K562 (cell line): ENCODE measurements around the gene CPTP. TPM values are rescaled to one million over a fixed set of nuclear protein-coding genes. Genes with fewer than 3 reads are reported as not detected.

Experiments
- ARHGAP35 ChIP-seq: fragments of 450-650 bp; IDR thresholded peaks from 2 replicates; pipeline ENCODE4 v1.6.1; 2018; ENCODE audit not compliant: partially characterized antibody
- CHD4 ChIP-seq: fragments of 200-600 bp; sonication (generic); IDR thresholded peaks from 3 replicates; pipeline ENCODE4 v1.6.1; 2012; ENCODE audit warnings: low read depth, mild to moderate bottlenecking, mixed read lengths, low read length, inconsistent platforms; ENCODE audit not compliant: insufficient read depth, insufficient replicate concordance, poor library complexity, severe bottlenecking
- E2F1 ChIP-seq: sonication (generic); formaldehyde crosslinking; IDR thresholded peaks from 2 replicates; pipeline ENCODE4 v1.8.1; 2023; ENCODE audit warnings: mild to moderate bottlenecking, missing genetic modification reagents, moderate library complexity
- ELK1 ChIP-seq: sonication (generic); formaldehyde crosslinking; IDR thresholded peaks from 2 replicates; pipeline ENCODE4 v1.8.1; 2022; ENCODE audit warnings: missing genetic modification reagents
- ESRRB ChIP-seq: fragments of 250-450 bp; sonication (Bioruptor Pico); IDR thresholded peaks from 2 replicates; pipeline ENCODE4 v1.5.0; 2020; ENCODE audit warnings: mild to moderate bottlenecking, moderate library complexity, borderline replicate concordance
- GABPB1 ChIP-seq: sonication (generic); formaldehyde crosslinking; IDR thresholded peaks from 2 replicates; pipeline ENCODE4 v1.8.0; 2022; ENCODE audit warnings: mild to moderate bottlenecking, missing genetic modification reagents
- HNRNPK ChIP-seq: fragments of 200-400 bp; formaldehyde crosslinking; IDR thresholded peaks from one replicate; pipeline ENCODE4 v1.6.1; 2018; ENCODE audit warnings: mild to moderate bottlenecking, low read depth, low read length; ENCODE audit not compliant: poor library complexity, severe bottlenecking
- HNRNPUL1 ChIP-seq: fragments of 200-400 bp; formaldehyde crosslinking; IDR thresholded peaks from 2 replicates; pipeline ENCODE4 v1.6.1; 2017; ENCODE audit warnings: low read length
- MAFG ChIP-seq: fragments of 450-650 bp; conservative IDR thresholded peaks from 2 replicates; pipeline ENCODE4 v1.6.1; 2016; ENCODE audit warnings: missing genetic modification characterization, missing compliant biosample characterization
- MYBL2 ChIP-seq, 2 experiments: fragments of 450-650 bp in 1 of 2; sonication (generic) in 1 of 2; formaldehyde crosslinking in 1 of 2; IDR thresholded peaks; 2 replicates each; pipeline versions ENCODE4 v1.6.1 to v1.8.1; 2017 to 2022; ENCODE audit warnings: borderline replicate concordance in 1 of 2, inconsistent platforms in 1 of 2, low read depth in 1 of 2, mild to moderate bottlenecking in 1 of 2, missing genetic modification reagents in 1 of 2, moderate library complexity in 1 of 2
- NR2C2 ChIP-seq, 2 experiments: fragments of 200-800 bp in 1 of 2; sonication (Bioruptor generic) in 1 of 2; sonication (generic) in 1 of 2; formaldehyde crosslinking in 1 of 2; IDR thresholded peaks; 2 replicates each; pipeline versions ENCODE4 v1.6.1 to v1.8.0; 2016 to 2022; ENCODE audit warnings: mild to moderate bottlenecking in 1 of 2, missing compliant biosample characterization in 1 of 2, missing genetic modification characterization in 1 of 2, missing genetic modification reagents in 1 of 2
- PHTF2 ChIP-seq: fragments of 250-450 bp; sonication (Bioruptor Pico); IDR thresholded peaks from 2 replicates; pipeline ENCODE4 v1.5.0; 2021; ENCODE audit warnings: mild to moderate bottlenecking
- RAD51 ChIP-seq: fragments of 450-650 bp; IDR thresholded peaks from 2 replicates; pipeline ENCODE4 v1.7.1; 2016; ENCODE audit warnings: low read depth, mild to moderate bottlenecking, borderline replicate concordance
- SNAPC5 ChIP-seq: fragments of 250-450 bp; sonication (Bioruptor Pico); IDR thresholded peaks from 2 replicates; pipeline ENCODE4 v1.8.0; 2021; ENCODE audit warnings: moderate library complexity, mild to moderate bottlenecking, inconsistent platforms
- THRB ChIP-seq: fragments of 450-650 bp; formaldehyde crosslinking; conservative IDR thresholded peaks from 2 replicates; pipeline ENCODE4 v1.4.0; 2022; ENCODE audit warnings: mild to moderate bottlenecking, missing genetic modification characterization
- ZBED1 ChIP-seq: IDR thresholded peaks from 2 replicates; pipeline ENCODE4 v1.6.1; 2014
- ZHX1 ChIP-seq: fragments of 150-350 bp; conservative IDR thresholded peaks from 2 replicates; pipeline ENCODE4 v1.6.1; 2014; ENCODE audit warnings: low read length
- polyA plus RNA-seq, 8 experiments: library from polyadenylated mRNA; depleted of rRNA in 4 of 8; stranded (reverse) in 5 of 8; unstranded in 3 of 8; fragments of >200 nt; fragmentation: Nextera tagmentation in 2 of 8; fragmentation: Illumina TruSeq in 1 of 8; extraction: Ambion mirVana in 2 of 8; extraction: Trizol in 1 of 8; gene quantifications; 2 replicates each; pipeline versions ENCODE4 v1.2.1 to v1.2.3, GENCODE V29; 2011 to 2014; ENCODE audit warnings: inconsistent platforms in 1 of 8, missing spikeins in 1 of 8
- total RNA-seq, 7 experiments: library from RNA; depleted of rRNA in 6 of 7; stranded (reverse); fragments of >200 nt in 6 of 7; fragmentation: Illumina TruSeq in 2 of 7; extraction: Trizol in 2 of 7; gene quantifications; 2 replicates each; pipeline versions ENCODE4 v1.2.1 to v1.2.3, GENCODE V29; 2011 to 2021; ENCODE audit warnings: low replicate concordance in 1 of 7
- TF ChIP-seq, protein P1 (sequence below): fragments of 450-650 bp; formaldehyde crosslinking; IDR thresholded peaks from 2 replicates; pipeline ENCODE4 v1.4.0; 2020; ENCODE audit warnings: mild to moderate bottlenecking, moderate library complexity

CPTP gene
- total and polyA plus RNA-seq, 9 of the 15 experiments (the other 6 are each of a cell fraction or from before 2014, with no cell fraction given): 0.11 to 25.8 (median 3.5) TPM

DNA sequence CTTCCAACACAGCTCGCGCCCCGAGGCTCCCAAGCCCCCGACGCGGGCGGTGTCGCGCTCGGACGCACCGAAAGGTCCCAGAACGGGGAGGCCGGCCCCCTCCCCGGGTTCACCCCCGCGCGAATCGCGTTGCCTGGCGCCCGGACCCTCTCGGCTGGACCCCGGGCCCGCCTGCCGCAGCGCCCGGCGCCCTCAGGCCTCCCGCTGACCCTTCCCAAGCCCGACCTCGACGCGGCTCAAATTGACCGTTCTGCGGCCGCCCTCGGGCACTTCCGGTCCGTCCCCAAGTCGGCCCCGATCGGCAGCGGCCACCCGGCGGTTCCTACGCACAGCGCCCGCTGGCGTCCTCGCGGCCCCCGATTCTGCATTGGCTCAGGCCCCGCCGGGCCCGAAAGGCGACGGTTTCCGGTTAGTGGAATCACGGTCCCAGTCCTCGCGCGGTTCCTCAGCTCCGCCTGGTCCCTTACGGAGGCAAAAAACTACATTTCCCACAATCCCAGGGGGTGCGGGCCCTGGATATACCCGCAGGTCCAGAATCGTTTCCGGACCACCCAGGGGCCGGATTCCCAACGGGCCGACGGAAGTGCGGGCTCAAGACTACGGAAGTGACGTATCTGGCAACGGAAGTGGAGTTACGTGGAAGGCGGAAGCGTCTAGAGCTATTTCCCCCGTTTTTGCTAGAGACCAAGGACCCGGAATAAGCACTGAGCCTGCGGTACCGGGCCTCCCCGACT lies 50.5 kb downstream of the CPTP start, which contains the start of gene AURKAIP1 (continued):
- no peak for TF ChIP-seq MAFG
- TF ChIP-seq HNRNPK: peak; percentile 42
- TF ChIP-seq PHTF2 (CRISPR knock-in tag): no peak
- no peak for TF ChIP-seq ESRRB (CRISPR knock-in tag)
- TF ChIP-seq SNAPC5 (CRISPR knock-in tag): no peak
- TF ChIP-seq RAD51: peak; percentile 35; the same call in 1 of the 2 replicates
- TF ChIP-seq, protein P1, sequence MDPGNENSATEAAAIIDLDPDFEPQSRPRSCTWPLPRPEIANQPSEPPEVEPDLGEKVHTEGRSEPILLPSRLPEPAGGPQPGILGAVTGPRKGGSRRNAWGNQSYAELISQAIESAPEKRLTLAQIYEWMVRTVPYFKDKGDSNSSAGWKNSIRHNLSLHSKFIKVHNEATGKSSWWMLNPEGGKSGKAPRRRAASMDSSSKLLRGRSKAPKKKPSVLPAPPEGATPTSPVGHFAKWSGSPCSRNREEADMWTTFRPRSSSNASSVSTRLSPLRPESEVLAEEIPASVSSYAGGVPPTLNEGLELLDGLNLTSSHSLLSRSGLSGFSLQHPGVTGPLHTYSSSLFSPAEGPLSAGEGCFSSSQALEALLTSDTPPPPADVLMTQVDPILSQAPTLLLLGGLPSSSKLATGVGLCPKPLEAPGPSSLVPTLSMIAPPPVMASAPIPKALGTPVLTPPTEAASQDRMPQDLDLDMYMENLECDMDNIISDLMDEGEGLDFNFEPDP (CRISPR knock-in tag): no peak
- TF ChIP-seq NR2C2 (CRISPR knock-in tag; IDR thresholded peaks at IDR 0.05): peak; percentile 96
- TF ChIP-seq NR2C2 (tag; IDR thresholded peaks at IDR 0.05): peak; percentile 99
- no peak for TF ChIP-seq HNRNPUL1
- peak; percentile 74; the same call in 1 of the 2 replicates for TF ChIP-seq ZBED1
- TF ChIP-seq ARHGAP35: peak; percentile 91
- no peak; the same call in 1 of the 2 replicates for TF ChIP-seq MYBL2 (IDR thresholded peaks at IDR 0.05; ENCODE audit: low read depth)
- TF ChIP-seq MYBL2 (CRISPR knock-in tag; IDR thresholded peaks at IDR 0.05; ENCODE audit: borderline replicate concordance): no peak
- peak; percentile 100 for TF ChIP-seq GABPB1
- TF ChIP-seq ZHX1: peak; percentile 92; the same call in 1 of the 2 replicates
- TF ChIP-seq ELK1 (CRISPR knock-in tag): no peak
- peak; percentile 87 for TF ChIP-seq THRB (CRISPR knock-in tag)
- TF ChIP-seq E2F1 (CRISPR knock-in tag): peak; percentile 96
- no peak for TF ChIP-seq CHD4
